HEK293 (cell line): ENCODE data around the gene POLD1.
A peak's percentile ranks its signal among the peaks of the same experiment; 100 is the strongest.

ENCODE experiments used
- BCL11B ChIP-seq: fragments of 450-650 bp; formaldehyde crosslinking; IDR thresholded peaks from 2 replicates; pipeline ENCODE4 v1.5.1; 2016; ENCODE audit warnings: low read depth, missing biosample characterization, missing genetic modification characterization
- GLIS1 ChIP-seq: fragments of 450-650 bp; formaldehyde crosslinking; IDR thresholded peaks from 2 replicates; pipeline ENCODE4 v1.5.1; 2016; ENCODE audit warnings: missing biosample characterization, missing genetic modification characterization
- IKZF3 ChIP-seq: fragments of 450-650 bp; IDR thresholded peaks from 2 replicates; pipeline ENCODE4 v1.5.0; 2018; ENCODE audit warnings: missing biosample characterization, mild to moderate bottlenecking, missing genetic modification characterization, moderate library complexity
- KLF1 ChIP-seq: fragments of 450-650 bp; formaldehyde crosslinking; IDR thresholded peaks from 2 replicates; pipeline ENCODE4 v1.5.1; 2016; ENCODE audit warnings: missing biosample characterization, missing genetic modification characterization
- REPIN1 ChIP-seq: fragments of 450-650 bp; formaldehyde crosslinking; IDR thresholded peaks from 2 replicates; pipeline ENCODE4 v1.5.1; 2017; ENCODE audit warnings: missing biosample characterization, missing genetic modification characterization, low read depth
- SCRT1 ChIP-seq: fragments of 450-650 bp; formaldehyde crosslinking; IDR thresholded peaks from 2 replicates; pipeline ENCODE4 v1.5.1; 2016; ENCODE audit warnings: missing biosample characterization, missing genetic modification characterization, borderline replicate concordance
- SCRT2 ChIP-seq: fragments of 450-650 bp; formaldehyde crosslinking; IDR thresholded peaks from 2 replicates; pipeline ENCODE4 v1.5.1; 2016; ENCODE audit warnings: missing biosample characterization, missing genetic modification characterization
- SETDB1 ChIP-seq: IDR thresholded peaks from one replicate; pipeline ENCODE4 v1.6.1; 2017; ENCODE audit warnings: mild to moderate bottlenecking, low read length, moderate library complexity, mixed read lengths; ENCODE audit not compliant: insufficient read length
- SP2 ChIP-seq: fragments of 450-650 bp; formaldehyde crosslinking; IDR thresholded peaks from 2 replicates; pipeline ENCODE4 v1.5.1; 2016; ENCODE audit warnings: missing biosample characterization, missing genetic modification characterization
- ZBTB7A ChIP-seq: fragments of 450-650 bp; formaldehyde crosslinking; IDR thresholded peaks from 2 replicates; pipeline ENCODE4 v1.5.1; 2016; ENCODE audit warnings: low read depth, missing biosample characterization, missing genetic modification characterization
- ZFHX2 ChIP-seq: fragments of 450-650 bp; formaldehyde crosslinking; conservative IDR thresholded peaks from 2 replicates; pipeline ENCODE4 v1.5.1; 2016; ENCODE audit warnings: missing biosample characterization, missing genetic modification characterization
- ZNF138 ChIP-seq: fragments of 450-650 bp; formaldehyde crosslinking; IDR thresholded peaks from 2 replicates; pipeline ENCODE4 v1.5.1; 2016; ENCODE audit warnings: missing biosample characterization, missing genetic modification characterization, borderline replicate concordance
- ZNF274 ChIP-seq, 2 experiments: fragments of 200-500 bp in 1 of 2; fragments of 450-650 bp in 1 of 2; sonication (Bioruptor generic) in 1 of 2; formaldehyde crosslinking in 1 of 2; IDR thresholded peaks; 2 replicates each; pipeline versions ENCODE4 v1.5.1 to v1.6.1; 2014 to 2016; ENCODE audit warnings: borderline replicate concordance in 1 of 2, inconsistent platforms in 1 of 2, low read length in 1 of 2, missing biosample characterization in 1 of 2, missing genetic modification characterization in 1 of 2
- ZNF324 ChIP-seq: fragments of 450-650 bp; formaldehyde crosslinking; IDR thresholded peaks from 2 replicates; pipeline ENCODE4 v1.5.1; 2016; ENCODE audit warnings: missing biosample characterization, missing genetic modification characterization
- ZNF366 ChIP-seq: fragments of 450-650 bp; formaldehyde crosslinking; conservative IDR thresholded peaks from 2 replicates; pipeline ENCODE4 v1.5.1; 2016; ENCODE audit warnings: missing biosample characterization, missing genetic modification characterization
- ZNF426 ChIP-seq: fragments of 450-650 bp; formaldehyde crosslinking; IDR thresholded peaks from 2 replicates; pipeline ENCODE4 v1.5.1; 2017; ENCODE audit warnings: missing biosample characterization, missing genetic modification characterization, mild to moderate bottlenecking, inconsistent platforms, moderate library complexity
- ZNF48 ChIP-seq: fragments of 450-650 bp; formaldehyde crosslinking; IDR thresholded peaks from 2 replicates; pipeline ENCODE4 v1.5.1; 2016; ENCODE audit warnings: missing biosample characterization, missing genetic modification characterization
- ZNF501 ChIP-seq: fragments of 450-650 bp; formaldehyde crosslinking; IDR thresholded peaks from 2 replicates; pipeline ENCODE4 v1.5.1; 2016; ENCODE audit warnings: missing biosample characterization, missing genetic modification characterization
- ZNF558 ChIP-seq: fragments of 450-650 bp; formaldehyde crosslinking; IDR thresholded peaks from 2 replicates; pipeline ENCODE4 v1.5.1; 2016; ENCODE audit warnings: missing biosample characterization, missing genetic modification characterization
- ZNF561 ChIP-seq: fragments of 450-650 bp; IDR thresholded peaks from 2 replicates; pipeline ENCODE4 v1.5.1; 2018; ENCODE audit warnings: missing biosample characterization, missing genetic modification characterization, borderline replicate concordance
- ZNF610 ChIP-seq: fragments of 450-650 bp; formaldehyde crosslinking; IDR thresholded peaks from 2 replicates; pipeline ENCODE4 v1.5.1; 2016; ENCODE audit warnings: missing biosample characterization, missing genetic modification characterization, borderline replicate concordance
- ZNF654 ChIP-seq: fragments of 450-650 bp; formaldehyde crosslinking; IDR thresholded peaks from 2 replicates; pipeline ENCODE4 v1.5.1; 2016; ENCODE audit warnings: low read depth, missing biosample characterization, missing genetic modification characterization
- ZNF837 ChIP-seq: fragments of 450-650 bp; formaldehyde crosslinking; IDR thresholded peaks from 2 replicates; pipeline ENCODE4 v1.5.1; 2016; ENCODE audit warnings: missing biosample characterization, missing genetic modification characterization
- ZNF843 ChIP-seq: fragments of 450-650 bp; formaldehyde crosslinking; IDR thresholded peaks from 2 replicates; pipeline ENCODE4 v1.5.1; 2016; ENCODE audit warnings: missing biosample characterization, missing genetic modification characterization
- TF ChIP-seq, protein P1 (sequence below): fragments of 450-650 bp; formaldehyde crosslinking; IDR thresholded peaks from 2 replicates; pipeline ENCODE4 v1.5.1; 2016; ENCODE audit warnings: missing biosample characterization, missing genetic modification characterization, borderline replicate concordance
- TF ChIP-seq, protein P2 (sequence below): fragments of 450-650 bp; formaldehyde crosslinking; IDR thresholded peaks from 2 replicates; pipeline ENCODE4 v1.5.1; 2016; ENCODE audit warnings: missing biosample characterization, missing genetic modification characterization
- TF ChIP-seq, protein P3 (sequence below): fragments of 450-650 bp; formaldehyde crosslinking; IDR thresholded peaks from 2 replicates; pipeline ENCODE4 v1.5.1; 2016; ENCODE audit warnings: missing biosample characterization, missing genetic modification characterization
- TF ChIP-seq, protein P4 (sequence below): fragments of 450-650 bp; formaldehyde crosslinking; IDR thresholded peaks from 2 replicates; pipeline ENCODE4 v1.5.1; 2016; ENCODE audit warnings: missing biosample characterization, missing genetic modification characterization

The POLD1 gene

DNA sequence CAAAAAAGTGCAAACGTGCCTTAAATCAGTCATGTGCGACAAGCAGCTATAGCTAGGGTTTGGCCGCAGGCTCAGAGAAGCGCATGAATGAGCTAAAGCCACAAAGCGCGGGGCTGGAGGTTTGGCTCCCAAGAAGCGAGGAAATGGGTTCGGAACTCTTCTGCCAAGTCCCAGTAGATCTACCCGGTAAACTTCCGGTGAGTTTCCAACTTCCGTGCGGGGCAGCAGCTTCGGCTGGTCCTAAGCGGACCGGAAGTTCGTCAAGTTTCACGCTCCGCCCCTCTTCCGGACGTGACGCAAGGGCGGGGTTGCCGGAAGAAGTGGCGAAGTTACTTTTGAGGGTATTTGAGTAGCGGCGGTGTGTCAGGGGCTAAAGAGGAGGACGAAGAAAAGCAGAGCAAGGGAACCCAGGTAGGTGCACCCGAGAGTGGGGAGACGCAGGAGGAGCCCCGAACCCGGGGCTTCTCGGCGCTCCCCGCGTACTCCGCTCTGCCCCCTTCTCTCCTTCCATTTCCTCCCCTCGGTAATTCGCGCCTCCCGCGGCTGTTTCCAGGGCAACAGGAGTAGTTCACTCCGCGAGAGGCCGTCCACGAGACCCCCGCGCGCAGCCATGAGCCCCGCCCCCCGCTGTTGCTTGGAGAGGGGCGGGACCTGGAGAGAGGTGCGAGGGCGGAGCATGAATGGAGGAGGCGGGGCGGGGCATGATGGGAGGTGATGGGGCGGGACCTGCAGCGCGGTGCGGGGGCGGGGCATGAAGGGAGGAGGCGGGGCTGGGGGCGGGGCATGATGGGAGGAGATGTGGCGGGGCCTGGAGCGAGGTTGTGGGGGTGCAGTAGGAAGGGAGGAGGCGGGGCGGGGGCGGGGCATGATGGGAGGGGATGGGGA lies 7.7 kb upstream of the POLD1 start, which contains the start of gene NR1H2 (continued):
- TF ChIP-seq, protein P1, sequence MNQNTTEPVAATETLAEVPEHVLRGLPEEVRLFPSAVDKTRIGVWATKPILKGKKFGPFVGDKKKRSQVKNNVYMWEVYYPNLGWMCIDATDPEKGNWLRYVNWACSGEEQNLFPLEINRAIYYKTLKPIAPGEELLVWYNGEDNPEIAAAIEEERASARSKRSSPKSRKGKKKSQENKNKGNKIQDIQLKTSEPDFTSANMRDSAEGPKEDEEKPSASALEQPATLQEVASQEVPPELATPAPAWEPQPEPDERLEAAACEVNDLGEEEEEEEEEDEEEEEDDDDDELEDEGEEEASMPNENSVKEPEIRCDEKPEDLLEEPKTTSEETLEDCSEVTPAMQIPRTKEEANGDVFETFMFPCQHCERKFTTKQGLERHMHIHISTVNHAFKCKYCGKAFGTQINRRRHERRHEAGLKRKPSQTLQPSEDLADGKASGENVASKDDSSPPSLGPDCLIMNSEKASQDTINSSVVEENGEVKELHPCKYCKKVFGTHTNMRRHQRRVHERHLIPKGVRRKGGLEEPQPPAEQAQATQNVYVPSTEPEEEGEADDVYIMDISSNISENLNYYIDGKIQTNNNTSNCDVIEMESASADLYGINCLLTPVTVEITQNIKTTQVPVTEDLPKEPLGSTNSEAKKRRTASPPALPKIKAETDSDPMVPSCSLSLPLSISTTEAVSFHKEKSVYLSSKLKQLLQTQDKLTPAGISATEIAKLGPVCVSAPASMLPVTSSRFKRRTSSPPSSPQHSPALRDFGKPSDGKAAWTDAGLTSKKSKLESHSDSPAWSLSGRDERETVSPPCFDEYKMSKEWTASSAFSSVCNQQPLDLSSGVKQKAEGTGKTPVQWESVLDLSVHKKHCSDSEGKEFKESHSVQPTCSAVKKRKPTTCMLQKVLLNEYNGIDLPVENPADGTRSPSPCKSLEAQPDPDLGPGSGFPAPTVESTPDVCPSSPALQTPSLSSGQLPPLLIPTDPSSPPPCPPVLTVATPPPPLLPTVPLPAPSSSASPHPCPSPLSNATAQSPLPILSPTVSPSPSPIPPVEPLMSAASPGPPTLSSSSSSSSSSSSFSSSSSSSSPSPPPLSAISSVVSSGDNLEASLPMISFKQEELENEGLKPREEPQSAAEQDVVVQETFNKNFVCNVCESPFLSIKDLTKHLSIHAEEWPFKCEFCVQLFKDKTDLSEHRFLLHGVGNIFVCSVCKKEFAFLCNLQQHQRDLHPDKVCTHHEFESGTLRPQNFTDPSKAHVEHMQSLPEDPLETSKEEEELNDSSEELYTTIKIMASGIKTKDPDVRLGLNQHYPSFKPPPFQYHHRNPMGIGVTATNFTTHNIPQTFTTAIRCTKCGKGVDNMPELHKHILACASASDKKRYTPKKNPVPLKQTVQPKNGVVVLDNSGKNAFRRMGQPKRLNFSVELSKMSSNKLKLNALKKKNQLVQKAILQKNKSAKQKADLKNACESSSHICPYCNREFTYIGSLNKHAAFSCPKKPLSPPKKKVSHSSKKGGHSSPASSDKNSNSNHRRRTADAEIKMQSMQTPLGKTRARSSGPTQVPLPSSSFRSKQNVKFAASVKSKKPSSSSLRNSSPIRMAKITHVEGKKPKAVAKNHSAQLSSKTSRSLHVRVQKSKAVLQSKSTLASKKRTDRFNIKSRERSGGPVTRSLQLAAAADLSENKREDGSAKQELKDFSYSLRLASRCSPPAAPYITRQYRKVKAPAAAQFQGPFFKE (tag by site-specific recombination), result no peak
- TF ChIP-seq ZNF561, result peak; percentile 69; the same call in 1 of the 2 replicates
- TF ChIP-seq SCRT2 (tag by site-specific recombination), result peak; percentile 93
- TF ChIP-seq, protein P2, sequence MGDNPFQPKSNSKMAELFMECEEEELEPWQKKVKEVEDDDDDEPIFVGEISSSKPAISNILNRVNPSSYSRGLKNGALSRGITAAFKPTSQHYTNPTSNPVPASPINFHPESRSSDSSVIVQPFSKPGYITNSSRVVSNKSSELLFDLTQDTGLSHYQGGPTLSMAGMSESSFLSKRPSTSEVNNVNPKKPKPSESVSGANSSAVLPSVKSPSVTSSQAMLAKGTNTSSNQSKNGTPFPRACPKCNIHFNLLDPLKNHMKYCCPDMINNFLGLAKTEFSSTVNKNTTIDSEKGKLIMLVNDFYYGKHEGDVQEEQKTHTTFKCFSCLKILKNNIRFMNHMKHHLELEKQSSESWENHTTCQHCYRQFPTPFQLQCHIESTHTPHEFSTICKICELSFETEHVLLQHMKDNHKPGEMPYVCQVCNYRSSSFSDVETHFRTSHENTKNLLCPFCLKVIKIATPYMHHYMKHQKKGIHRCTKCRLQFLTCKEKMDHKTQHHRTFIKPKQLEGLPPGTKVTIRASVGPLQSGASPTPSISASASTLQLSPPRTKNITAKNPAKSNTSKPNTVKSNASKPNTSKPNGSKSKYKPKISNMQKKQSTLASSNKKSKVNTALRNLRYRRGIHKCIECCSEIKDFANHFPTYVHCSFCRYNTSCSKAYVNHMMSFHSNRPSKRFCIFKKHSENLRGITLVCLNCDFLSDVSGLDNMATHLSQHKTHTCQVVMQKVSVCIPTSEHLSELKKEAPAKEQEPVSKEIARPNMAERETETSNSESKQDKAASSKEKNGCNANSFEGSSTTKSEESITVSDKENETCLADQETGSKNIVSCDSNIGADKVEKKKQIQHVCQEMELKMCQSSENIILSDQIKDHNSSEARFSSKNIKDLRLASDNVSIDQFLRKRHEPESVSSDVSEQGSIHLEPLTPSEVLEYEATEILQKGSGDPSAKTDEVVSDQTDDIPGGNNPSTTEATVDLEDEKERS, result peak; percentile 8; the same call in 1 of the 2 replicates
- TF ChIP-seq REPIN1 (tag by site-specific recombination), result 0 out of 2 replicates have a peak, but pooled peaks have one; percentile 66
- 0 out of 2 replicates have a peak, but pooled peaks have one; percentile 58 for TF ChIP-seq ZNF610 (tag by site-specific recombination)
- TF ChIP-seq ZNF274 (IDR thresholded peaks at IDR 0.05; ENCODE audit: low read length), result no peak
- no peak for TF ChIP-seq ZNF274 (tag by site-specific recombination; IDR thresholded peaks at IDR 0.05; ENCODE audit: borderline replicate concordance)
- TF ChIP-seq ZNF654, result no peak
- peak; percentile 45; the same call in 1 of the 2 replicates for TF ChIP-seq IKZF3
- TF ChIP-seq, protein P3, sequence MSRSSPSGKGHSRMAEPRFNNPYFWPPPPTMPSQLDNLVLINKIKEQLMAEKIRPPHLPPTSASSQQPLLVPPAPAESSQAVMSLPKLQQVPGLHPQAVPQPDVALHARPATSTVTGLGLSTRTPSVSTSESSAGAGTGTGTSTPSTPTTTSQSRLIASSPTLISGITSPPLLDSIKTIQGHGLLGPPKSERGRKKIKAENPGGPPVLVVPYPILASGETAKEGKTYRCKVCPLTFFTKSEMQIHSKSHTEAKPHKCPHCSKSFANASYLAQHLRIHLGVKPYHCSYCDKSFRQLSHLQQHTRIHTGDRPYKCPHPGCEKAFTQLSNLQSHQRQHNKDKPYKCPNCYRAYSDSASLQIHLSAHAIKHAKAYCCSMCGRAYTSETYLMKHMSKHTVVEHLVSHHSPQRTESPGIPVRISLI (tag by site-specific recombination), result no peak
- TF ChIP-seq ZNF843 (tag by site-specific recombination), result peak; percentile 56
- peak; percentile 71; the same call in 1 of the 2 replicates for TF ChIP-seq ZNF324 (tag by site-specific recombination)
- peak; percentile 72 for TF ChIP-seq ZNF558 (tag by site-specific recombination)
- no peak for TF ChIP-seq ZNF138
- peak; percentile 86 for TF ChIP-seq ZNF501 (tag by site-specific recombination)
- TF ChIP-seq BCL11B (tag by site-specific recombination), result no peak
- TF ChIP-seq SCRT1 (tag by site-specific recombination), result no peak
- peak; percentile 82 for TF ChIP-seq KLF1 (tag by site-specific recombination)
- TF ChIP-seq ZNF837 (tag by site-specific recombination), result no peak
- TF ChIP-seq ZFHX2 (tag by site-specific recombination), result peak; percentile 47
- peak; percentile 87 for TF ChIP-seq SP2 (tag by site-specific recombination)
- no peak for TF ChIP-seq ZBTB7A (tag by site-specific recombination)
- TF ChIP-seq GLIS1, result peak; percentile 88
- TF ChIP-seq ZNF48, result no peak
- no peak for TF ChIP-seq SETDB1
- TF ChIP-seq, protein P4, sequence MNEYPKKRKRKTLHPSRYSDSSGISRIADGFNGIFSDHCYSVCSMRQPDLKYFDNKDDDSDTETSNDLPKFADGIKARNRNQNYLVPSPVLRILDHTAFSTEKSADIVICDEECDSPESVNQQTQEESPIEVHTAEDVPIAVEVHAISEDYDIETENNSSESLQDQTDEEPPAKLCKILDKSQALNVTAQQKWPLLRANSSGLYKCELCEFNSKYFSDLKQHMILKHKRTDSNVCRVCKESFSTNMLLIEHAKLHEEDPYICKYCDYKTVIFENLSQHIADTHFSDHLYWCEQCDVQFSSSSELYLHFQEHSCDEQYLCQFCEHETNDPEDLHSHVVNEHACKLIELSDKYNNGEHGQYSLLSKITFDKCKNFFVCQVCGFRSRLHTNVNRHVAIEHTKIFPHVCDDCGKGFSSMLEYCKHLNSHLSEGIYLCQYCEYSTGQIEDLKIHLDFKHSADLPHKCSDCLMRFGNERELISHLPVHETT (tag by site-specific recombination), result peak; percentile 96
- no peak for TF ChIP-seq ZNF426
- TF ChIP-seq ZNF366 (tag by site-specific recombination), result peak; percentile 68
